ENCODE data around the gene ELP2.

- no peak for TF ChIP-seq CTCF (IDR thresholded peaks at IDR 0.05)
- no peak for TF ChIP-seq POLR2A (IDR thresholded peaks at IDR 0.05)
- no peak for TF ChIP-seq EP300 (IDR thresholded peaks at IDR 0.05; ENCODE audit: low read depth)
- TF ChIP-seq POLR2AphosphoS5 (IDR thresholded peaks at IDR 0.05): no peak
Observed at GRCh38 chr18:36175481-36175880, 45.8 kb downstream of the ELP2 start.
